Fibroblast of villous mesenchyme (primary cell): Measurements from ENCODE around the gene INTS11. TPM values are rescaled to one million over a fixed set of nuclear protein-coding genes. Genes with fewer than 3 reads are reported as not detected.

Experiments used
- DNase-seq: peaks from one replicate; pipeline ENCODE4 v3.0.0-alpha.2; 2010; ENCODE audit warnings: low read depth
- H3K4me3 ChIP-seq: 2 replicates; pipeline ENCODE4 v1.5.1; 2011; ENCODE audit warnings: low read depth, mild to moderate bottlenecking, low read length
- total RNA-seq: library from RNA; depleted of rRNA; stranded (reverse); fragments of >200 nt; gene quantifications from 2 replicates; pipeline ENCODE4 v1.2.3, GENCODE V29; 2012
- TF ChIP-seq, protein P1 (sequence below): IDR thresholded peaks from 2 replicates; pipeline ENCODE4 v1.5.1; 2012; ENCODE audit warnings: low read depth, mild to moderate bottlenecking, low read length; ENCODE audit not compliant: insufficient read depth

The INTS11 gene
- total RNA-seq, 1 donor, result 57.9 TPM

DNA sequence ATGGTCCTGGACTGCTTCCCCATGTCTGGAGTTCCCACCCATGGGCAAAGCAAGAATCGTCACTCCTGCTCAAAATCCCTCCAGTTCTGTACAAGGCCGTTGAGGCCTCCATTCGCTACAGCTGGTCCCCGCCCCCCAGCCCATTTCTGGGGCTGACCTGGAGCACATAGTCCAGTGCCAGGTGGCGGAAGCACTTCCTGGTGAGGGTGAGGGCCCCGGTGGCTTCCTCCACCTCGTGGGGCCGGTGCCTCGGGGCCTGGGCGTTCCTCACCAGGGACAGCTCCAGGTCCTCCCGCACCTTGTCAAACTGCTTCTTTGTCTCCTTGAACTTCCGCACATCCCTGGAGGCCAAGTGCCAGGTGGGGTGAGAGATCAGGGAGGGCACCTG lies 24.1 kb downstream of the INTS11 start:
- TF ChIP-seq, protein P1, sequence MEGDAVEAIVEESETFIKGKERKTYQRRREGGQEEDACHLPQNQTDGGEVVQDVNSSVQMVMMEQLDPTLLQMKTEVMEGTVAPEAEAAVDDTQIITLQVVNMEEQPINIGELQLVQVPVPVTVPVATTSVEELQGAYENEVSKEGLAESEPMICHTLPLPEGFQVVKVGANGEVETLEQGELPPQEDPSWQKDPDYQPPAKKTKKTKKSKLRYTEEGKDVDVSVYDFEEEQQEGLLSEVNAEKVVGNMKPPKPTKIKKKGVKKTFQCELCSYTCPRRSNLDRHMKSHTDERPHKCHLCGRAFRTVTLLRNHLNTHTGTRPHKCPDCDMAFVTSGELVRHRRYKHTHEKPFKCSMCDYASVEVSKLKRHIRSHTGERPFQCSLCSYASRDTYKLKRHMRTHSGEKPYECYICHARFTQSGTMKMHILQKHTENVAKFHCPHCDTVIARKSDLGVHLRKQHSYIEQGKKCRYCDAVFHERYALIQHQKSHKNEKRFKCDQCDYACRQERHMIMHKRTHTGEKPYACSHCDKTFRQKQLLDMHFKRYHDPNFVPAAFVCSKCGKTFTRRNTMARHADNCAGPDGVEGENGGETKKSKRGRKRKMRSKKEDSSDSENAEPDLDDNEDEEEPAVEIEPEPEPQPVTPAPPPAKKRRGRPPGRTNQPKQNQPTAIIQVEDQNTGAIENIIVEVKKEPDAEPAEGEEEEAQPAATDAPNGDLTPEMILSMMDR, result no peak
- H3K4me3 ChIP-seq, result no peak overlapping the region
- no peak for DNase-seq

DNA sequence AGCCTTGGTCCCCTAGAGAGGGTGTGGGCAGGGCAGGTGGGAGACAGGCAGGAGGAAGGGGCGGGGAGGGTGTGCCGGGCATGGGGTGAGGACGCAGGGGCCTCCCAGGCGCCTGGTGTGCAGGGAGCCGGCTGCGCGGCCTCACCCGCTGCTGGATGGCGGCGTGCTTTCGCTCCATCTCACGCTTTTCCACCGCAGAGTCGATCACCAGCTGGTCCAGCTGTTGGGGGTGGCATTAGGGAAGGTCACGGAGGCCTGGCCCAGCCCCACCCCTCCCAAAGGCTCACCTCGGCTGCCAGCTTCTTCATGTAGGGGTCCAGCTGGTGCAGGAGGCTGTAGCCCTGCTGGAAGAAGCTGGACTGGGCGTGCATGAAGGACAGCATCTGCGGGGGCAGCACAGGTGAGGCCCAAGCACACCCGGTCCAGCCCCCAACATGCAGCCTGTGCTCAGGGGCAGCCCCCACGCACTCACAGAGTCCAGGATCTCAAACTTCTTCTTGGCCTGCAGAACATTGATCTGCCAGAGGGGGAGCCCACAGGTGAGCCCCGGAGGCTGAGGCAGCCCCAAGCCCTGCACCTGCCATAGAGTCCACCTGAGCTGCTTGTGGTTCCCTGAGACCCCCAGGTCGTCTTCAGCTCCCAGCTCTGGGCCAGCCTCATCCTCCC lies 24.6 kb downstream of the INTS11 start:
- TF ChIP-seq, protein P1, result peak; percentile 32
- H3K4me3 ChIP-seq, result no peak overlapping the region
- no peak for DNase-seq

GRCh38 chr1:1298861-1299685 lies 25.4 kb downstream of the INTS11 start:
- DNase-seq, result no peak
- TF ChIP-seq, protein P1, result no peak
- H3K4me3 ChIP-seq, result no peak overlapping the region

DNA sequence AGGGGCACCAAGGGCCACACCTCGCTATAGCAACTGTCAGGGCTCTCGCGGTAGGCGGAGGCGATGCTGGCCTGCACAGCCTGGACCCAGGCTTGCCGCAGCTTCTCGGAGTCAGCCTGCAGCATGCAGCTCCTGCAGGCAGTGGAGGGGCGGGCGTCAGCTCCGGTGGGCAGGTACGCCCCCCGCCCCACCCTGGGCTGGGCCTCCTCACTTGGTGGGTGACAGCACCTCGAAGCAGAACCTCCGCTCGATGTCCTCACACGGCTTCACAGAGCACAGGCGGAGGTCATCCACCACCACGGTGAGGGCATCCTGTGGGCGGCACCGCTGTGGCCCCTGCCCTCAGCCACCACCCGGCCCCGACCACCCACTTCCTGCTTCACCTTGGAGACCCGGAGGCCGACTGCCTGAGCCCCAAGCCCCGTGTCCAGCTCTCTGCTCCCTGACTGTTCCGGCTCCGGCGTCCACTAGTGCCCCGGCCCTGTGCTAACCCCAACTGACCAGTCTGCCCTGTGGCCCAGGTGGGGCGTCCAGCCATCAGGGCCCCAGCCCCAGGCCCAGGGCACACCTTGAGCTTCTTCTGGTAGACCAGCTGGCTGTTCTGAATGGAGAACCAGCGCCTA lies 26.5 kb downstream of the INTS11 start:
- no peak for DNase-seq
- TF ChIP-seq, protein P1, result no peak
- H3K4me3 ChIP-seq, result no peak overlapping the region

DNA sequence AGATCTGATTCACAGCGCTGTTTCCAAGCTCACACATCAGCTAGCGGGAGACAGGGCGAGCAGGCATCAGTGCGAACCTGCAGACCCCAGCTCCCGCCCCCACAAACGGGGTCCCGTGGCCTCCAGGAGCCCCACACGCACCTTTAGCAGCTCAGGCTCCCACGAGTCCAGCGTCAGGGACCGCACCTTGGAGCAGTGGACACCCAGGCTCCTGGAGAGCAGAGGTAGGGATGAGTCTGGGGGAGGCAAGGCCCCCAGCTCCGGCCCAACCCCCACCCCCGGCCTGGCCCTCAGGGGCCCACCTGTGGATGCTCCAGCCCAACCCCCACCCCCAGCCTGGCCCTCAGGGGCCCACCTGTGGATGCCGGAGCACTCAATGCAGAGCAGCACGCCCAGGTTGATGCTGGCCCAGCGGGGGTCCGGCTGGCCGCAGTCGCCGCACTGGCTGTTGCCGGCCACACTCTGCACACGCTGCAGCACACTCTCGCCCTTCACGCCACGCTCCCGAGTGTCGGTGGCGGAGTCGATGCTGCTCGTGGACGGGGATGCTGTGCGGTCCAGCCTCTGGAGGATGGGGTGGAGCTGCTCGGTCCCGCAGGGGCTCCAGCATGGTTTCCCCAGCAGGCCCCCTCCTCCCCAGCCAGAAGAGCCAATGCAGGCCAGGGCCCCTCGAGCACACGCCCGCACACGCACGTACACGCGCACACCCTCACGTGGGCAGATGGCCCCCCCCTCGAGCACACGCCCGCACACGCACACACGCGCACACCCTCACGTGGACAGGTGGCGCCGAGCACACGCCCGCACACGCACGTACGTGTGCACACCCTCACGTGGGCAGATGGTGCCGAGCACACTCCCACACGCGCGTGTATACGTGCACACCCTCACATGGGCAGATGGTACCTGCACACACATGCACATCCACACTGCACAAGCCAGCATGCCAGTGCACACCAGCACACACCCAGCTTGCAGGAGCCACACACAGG lies 28.1 kb downstream of the INTS11 start:
- TF ChIP-seq, protein P1, result no peak
- no peak overlapping the region for H3K4me3 ChIP-seq
- DNase-seq, result no peak
